Limb (tissue), 2 donors: ENCODE data around the gene AP3S2.
"Not testable (repeated sequence)": the region's sequence is repeated elsewhere in the genome, so short reads cannot be mapped to it uniquely, and the experiment has no call there.

ENCODE experiments used
- DNase-seq, 2 donors: peaks; one replicate each; pipeline ENCODE4 v3.0.0-alpha.2; 2016; ENCODE audit errors: extremely low spot score in 2 of 2

AP3S2 gene

DNA sequence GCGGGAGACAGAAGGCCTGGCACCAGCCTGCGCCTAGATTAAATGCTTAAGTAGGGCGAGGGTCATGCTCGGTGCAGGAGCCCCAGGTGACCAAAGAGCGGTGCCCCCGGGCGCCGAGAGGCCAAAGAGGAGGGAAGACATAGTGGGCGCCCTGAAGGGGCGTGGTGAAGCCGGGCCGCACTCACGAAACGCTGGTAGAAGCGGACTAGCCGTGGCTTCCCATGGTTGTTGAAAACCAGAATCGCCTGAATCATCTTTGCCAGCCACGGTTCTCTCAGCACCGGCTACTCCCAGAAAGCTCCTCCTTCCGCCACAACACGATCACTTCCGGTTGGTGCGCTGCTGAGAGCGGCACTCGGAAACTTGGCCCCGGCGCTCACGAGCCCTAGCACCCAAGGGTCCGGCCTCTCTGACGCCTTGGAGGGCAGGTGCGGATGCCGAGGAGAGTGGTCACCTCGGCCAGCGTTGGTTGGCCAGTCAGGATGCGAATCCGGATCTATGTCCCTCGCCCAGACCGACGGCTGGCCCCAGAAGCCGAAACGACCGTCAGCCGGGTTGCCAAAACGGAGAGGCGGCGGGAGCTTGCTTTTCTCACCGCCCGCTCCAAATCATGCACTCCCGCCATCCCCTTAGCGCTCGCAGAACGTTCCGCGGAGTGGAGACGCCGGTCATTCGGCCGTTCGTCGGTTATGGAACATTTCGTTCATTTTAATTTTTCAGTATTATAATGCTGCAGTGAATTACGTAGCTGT lies at the start of gene AP3S2:
Gene AP3S2, minus strand, starts transcription at position 299 of the 752 bp plus-strand sequence. Its CDS starts 45 bp downstream, at position 254.
- DNase-seq = peak; percentile 92 to 95

DNA sequence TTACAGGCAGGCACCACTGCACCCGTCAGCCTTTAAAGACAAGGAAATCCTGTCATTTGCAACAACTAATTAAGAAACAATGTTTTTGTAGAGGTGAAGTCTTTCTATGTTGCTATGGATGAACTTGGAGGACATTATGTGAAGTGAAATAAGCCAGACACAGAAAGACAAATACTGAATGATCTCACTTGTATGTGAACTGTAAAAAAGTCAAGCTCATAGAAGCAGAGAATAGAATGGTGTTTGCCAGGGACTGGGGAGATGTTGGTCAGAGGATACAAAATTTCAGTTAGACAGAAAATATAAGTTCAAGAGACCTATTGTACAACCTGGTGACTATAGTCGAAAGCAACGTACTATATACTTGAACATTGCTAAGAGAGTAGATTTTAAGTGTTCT lies 46.1 kb upstream of the AP3S2 start:
- no peak for DNase-seq

- not testable (repeated sequence) for DNase-seq
Measured at GRCh38 chr15:89939377-89939776, 45.6 kb upstream of the AP3S2 start.

- no peak for DNase-seq
Measured at GRCh38 chr15:89937365-89938350, 43.9 kb upstream of the AP3S2 start.

DNA sequence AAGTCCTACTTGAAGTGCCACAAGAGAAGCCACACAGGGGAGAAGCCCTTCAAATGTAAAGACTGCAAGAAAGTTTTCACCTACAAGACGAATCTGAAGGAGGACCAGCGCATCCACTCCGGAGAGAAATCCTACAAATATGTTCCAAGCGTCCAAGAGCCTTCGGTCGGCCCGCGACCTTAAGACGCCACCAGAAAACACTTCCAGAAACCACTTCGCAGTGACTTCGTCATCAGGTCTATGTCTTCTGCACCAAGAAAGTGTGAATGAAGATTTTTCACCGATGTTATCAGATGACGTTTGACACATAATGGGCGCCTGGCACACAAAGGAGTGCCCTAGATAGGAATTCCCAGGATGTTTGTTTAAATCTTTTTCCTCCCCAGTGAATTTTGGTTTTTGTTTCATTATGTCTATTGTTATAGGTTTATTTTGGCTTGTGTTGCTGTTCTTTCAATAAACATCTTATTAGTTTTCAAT lies 43.0 kb upstream of the AP3S2 start:
- DNase-seq = no peak

- no peak for DNase-seq
Measured at GRCh38 chr15:89936051-89936785, 42.4 kb upstream of the AP3S2 start.

DNA sequence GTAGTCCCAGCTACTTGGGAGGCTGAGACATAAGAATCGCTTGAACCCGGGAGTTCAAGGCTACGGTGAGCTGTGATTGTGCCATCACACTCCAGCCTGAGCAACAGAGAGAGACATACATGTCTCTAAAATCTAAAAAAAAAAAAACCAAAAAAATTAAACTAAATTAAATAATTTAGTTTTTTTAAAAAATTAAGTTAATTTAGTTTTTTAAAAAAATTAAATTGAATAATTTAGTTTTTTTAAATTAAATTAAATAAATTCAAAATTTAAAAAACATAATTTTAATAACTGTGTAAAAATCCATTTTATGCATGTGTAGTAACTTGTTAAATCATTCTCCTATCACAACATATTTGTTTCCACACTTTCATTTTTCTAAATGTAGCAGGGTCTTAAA lies 39.1 kb upstream of the AP3S2 start:
- no peak for DNase-seq

DNA sequence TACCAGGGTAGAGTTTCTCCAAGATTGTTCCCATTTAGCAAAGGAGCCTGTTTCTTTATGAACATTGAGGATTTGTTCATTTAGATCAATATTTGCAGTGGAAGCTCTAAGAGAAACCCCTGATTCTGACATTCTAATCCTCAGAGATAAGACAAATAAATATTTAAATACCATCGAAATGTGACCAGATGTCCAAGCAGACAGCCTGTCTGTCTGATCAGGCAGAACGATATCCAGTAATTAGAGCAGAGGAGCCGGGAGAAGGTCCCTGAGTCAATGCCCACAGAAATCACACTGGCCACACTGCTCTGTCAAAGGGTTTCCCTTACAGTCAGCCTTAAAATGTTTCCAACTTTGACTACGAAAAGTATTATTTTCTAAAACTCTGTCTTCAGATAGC lies 34.6 kb upstream of the AP3S2 start:
- DNase-seq = no peak

DNA sequence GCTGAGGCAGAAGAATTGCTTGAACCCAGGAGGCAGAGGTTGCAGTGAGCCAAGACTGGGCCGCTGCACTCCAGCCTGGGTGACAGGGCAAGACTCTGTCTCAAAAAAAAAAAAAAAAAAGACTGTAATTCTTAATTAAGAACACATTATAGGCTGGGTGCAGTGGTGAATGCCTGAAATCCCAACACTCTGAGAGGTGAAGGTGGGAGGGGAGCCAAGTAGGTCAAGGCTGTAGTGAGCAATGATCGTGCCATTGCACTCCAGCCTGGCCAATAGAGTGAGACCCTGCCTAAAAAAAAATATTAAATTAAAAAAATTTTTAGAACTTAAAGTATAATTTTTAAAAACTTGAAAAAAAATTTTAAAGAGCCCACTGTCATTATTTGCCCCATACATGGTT lies 32.4 kb upstream of the AP3S2 start:
- DNase-seq = no peak

DNA sequence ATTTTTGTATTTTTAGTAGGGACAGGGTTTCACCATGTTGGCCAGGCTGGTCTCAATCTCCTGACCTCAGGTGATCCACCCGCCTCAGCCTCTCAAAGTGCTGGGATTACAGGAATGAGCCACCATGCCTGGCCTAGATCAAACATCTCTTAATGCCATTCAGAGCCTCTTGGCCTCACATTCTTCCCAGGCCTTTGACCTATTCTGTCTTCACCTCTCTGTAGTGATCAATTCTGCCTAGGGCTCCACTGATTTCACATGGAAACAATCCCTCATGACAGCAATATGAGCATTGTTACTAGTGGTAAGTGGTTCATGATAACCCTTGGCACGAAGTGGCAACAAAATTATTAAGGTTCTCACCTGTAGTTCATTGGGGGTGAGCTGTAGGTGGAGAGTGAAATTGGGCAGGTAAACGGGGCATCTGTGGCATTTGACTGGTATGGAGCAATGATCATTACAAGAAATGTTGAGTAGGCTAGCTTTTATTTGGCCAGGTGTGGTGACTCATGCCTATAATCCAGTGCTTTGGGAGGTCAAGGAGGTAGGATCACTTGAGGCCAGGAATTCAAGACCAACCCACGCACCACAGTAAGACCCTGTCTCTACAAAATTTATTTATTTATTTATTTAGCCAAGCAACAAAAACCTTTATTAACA lies 23.8 kb upstream of the AP3S2 start:
- no peak for DNase-seq

DNA sequence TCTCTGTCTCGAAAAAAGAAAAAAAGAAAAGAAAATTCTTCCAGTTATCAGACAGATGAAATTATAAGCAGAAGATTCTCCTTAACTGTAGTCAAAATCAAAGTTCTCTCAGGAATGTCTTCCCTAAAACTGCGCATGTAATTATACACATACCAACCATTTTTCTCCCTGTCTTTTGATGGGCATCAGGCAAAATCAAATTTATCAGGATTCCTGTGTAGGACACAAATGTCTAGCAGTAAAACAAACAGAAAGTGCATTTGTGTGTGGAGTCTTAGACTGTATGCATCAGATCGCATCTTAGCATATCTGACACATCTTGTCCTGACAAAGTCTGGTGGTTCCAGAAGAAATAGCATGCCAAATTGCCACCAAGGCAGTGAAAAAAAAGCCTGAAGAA lies 22.9 kb upstream of the AP3S2 start:
- DNase-seq = no peak

GRCh38 chr15:89912674-89913396 lies 19.0 kb upstream of the AP3S2 start, which contains the start of gene ARPIN:
ARPIN (minus strand) TSS chr15:89912952; CDS start chr15:89912835, 117 bp downstream.
- peak; percentile 51 to 82 for DNase-seq

GRCh38 chr15:89912145-89912673 lies 18.4 kb upstream of the AP3S2 start:
- DNase-seq = peak in 1 of 2 donors; percentile 24

DNA sequence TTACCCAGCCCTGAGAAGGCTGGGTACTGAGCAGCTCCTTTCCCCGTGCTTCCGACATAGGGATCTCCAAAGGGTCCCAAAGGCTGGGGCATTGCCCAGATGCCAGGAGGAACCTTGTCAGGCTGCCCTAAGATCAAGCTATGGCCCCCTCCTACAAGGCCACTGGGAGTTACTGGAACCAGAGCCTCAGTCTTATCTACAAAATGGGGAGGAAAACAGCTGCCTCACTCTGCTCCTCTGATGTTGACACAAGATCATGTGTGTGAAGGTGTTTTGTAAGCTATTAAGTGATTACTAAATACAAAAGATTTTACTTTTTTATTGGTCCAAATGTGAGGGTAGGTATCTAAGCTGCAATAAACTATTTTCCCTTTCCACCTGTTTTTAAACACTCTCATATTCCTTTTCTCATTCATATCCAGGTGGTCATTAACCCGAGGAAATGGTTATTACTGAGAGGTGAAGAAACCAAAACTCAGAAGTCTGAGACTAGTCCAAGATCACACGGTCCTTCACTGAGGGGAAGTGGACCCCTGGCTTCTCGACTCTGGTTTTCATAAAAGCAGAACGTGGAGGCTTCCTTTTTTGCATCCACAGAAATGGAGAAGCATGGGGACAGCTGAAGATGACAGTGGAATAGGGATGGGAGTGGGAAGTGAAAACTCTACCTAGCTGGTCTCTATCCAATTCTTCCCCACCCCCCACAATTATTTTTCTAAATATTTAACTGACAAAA lies 17.3 kb upstream of the AP3S2 start:
- DNase-seq = no peak

DNA sequence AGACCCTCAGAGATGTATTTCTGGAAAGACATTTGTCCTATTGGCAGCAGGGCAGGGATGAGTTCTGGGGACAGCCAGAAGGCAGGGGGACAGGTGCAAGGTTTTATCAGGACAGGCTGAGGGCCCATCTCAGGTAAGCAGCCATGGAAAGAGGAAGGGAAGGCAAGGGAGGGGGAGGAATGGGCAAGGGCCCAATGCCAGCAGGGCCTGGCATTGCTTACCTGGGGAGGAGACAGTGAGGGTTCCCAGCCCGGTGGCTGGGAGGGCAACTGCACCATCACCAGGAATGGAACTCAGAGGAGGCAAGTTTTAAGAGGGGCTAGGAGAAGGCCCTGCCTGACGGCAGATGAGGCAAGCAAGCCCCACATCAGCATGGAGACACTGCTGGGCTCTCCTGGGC lies 15.8 kb upstream of the AP3S2 start:
- no peak for DNase-seq

GRCh38 chr15:89908226-89908625 lies 14.4 kb upstream of the AP3S2 start:
- DNase-seq = no peak

- DNase-seq = no peak
Measured at GRCh38 chr15:89907289-89907688, 13.5 kb upstream of the AP3S2 start.

DNA sequence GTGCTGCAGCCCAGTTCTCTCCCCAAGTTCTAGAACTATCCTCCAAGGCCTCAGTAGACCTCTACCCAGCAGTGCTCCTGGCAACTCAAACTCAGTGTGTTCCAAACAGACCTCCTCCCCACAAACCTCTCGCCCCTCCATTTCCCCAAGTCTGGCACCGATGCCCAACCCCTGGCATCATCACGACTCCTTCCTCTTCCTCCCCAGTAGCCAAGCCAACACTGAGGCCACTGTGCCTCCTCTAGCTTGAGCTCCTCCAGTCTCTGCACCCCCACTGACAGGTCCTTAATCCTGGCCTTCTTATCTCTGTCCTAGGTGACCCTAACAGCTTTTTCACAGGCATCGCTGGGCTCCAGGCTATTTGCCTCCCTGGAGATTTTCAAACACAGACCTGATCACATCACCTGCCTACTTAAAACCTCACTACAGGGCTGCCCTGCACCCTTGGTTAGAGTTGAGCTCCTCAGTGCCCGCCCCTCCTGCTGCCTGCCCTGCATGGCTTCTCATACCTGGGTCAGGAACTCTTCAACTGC lies 12.1 kb upstream of the AP3S2 start:
- DNase-seq = no peak

GRCh38 chr15:89904519-89904918 lies 10.7 kb upstream of the AP3S2 start:
- no peak for DNase-seq
